ENCODE measurements around the gene MOGAT2.
"Not testable (repeated sequence)": the region's sequence is repeated elsewhere in the genome, so short reads cannot be mapped to it uniquely, and the experiment has no call there.

Gene MOGAT2

DNA sequence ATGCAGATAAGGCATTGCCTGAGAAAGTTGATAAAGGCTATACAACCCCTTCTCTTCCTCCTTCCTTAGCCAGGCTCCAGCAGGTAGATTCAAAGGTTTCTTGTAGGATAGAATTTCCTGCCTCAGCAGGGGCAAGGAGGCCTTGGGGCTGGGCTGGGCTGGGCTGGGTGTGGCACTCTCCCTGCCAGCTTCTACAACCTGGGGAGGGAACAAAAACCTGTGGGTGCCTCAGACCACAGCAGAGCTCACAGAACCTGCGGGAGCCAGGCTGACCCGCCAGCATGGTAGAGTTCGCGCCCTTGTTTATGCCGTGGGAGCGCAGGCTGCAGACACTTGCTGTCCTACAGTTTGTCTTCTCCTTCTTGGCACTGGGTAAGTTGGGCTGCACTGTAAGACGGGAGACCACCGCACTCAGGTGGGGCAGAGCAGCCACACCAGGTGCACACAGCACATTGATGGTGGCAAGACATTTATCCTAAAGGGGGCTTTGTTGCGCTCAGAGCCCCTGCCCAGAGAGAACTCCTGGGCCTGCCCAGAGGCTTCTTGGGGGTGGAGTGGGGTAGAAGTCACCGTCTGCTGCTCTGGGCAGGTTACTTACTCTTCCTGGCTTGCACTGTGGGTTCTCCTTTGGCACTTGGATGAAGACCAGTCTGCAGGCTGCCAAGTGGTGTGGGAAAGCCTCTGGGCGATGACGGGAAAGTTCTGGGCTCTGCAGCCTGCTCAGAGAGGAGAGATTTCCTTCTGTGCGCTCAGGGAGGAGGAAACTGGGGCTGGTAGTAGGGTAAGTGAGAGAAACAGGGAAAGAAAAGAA lies at the start of gene MOGAT2:
MOGAT2 (plus strand) TSS at position 231 of the 811 bp plus-strand sequence; CDS start at position 282, 51 bp downstream.
- DNase-seq: no peak

DNA sequence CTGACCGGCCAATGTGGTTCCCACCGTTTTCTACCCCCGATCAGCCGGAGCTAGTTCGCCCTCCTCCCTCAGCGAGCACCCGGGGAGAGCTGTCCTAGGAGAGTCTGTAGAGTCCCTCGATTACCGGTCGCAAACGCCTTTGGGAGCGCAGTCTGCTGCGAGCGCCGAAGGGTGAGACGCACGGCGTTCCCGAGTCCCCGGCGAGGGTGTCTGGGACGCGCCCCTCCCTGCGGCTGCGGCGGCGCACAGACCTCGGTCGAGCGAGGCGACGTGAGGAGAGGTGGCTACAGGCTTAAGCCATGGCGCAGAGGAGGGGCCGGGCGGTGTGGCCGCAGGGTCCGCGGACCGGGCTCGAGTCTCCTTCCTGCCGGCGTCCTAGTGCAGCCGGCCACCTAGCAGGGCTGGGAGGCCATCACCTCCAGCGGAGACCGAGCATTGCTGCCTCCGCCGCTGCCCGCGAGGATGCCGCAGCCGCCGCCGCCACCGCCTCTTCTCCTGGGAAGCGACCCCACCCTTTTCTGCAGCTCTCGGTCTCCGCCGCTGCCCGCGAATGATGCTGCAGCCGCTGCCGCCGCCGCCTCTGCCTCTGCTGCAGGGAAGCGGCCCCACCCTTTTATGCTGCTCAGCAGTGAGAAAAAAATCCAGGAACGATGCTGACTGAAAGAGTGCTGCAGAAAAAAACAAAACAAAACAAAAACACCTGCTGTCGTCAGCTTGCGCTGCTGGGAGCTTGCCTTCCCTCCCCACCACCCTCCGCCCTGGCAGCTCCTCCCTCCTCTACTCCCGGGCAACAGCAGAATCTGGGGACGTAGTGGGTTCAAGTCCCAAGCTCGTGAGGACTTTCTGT lies 49.0 kb upstream of the MOGAT2 start, which contains the start of gene MAP6:
MAP6 (minus strand) TSS at position 588 of the 847 bp plus-strand sequence. CDS start 669 bp downstream, outside the sequence.
- peak; percentile 72 for DNase-seq

DNA sequence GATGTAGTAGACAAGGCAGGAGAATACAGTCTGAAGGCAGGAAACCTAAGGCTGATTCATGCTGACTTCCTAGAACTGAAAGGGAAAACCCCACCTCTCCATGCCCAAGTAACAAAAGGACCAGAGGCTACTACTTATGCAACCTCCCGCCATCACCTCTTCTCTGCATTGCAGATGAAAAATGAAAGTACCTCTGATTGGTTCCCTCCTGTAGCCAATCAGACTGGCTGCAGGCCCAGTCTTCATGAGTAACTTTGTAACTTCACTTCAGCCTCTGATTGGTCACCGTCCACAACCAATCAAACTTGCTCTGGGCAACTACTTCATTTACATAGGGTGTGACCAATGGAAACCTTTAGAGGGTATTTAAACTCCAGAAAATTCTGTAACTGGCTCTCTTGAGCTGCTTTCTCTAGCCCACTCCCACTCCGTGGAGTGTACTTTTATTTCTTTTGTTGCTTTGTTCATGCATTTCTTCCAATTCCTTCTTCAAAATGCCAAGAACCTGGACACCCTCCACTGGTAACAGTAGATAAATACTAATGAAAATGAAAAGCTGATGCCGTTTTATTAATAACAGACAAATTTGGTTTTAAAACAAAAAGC lies 43.6 kb upstream of the MOGAT2 start:
- DNase-seq: no peak

DNA sequence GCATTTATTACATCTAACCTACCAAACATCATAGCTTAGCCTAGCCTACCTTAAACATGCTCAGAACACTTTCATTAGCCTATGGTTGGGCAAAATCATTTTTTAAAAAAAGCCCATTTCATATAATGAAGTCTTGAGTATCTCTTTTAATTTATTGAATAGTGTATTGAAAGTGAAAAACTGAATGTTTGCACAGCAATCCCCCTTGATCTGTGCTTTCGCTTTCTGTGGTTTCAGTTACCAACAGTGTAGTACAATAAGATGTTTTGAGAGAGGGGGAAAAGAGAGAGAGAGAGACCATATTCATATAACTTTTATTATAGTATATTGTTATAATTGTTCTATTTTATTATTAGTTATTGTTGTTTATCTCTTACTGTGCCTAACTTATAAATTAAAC lies 40.4 kb upstream of the MOGAT2 start:
- DNase-seq: no peak

DNA sequence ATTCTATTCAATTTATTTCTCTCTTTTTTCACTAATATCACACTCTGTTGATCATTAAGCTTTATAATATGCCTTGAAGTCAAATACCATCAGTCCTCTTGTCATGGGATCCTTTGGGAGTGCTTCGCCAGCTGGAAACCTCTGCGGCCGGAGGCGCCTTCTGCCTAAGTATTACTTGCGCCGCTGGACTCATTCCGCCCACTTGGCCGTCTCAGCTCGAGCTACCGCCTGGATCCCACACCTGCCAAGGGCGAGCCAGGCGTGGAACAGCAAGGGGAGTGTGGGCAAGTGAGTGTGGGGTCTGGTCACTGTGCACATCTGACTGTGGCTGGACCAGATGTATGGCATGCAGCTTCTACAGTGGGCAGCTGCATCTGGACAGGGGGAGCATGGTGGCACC lies 39.7 kb upstream of the MOGAT2 start:
- DNase-seq: no peak

DNA sequence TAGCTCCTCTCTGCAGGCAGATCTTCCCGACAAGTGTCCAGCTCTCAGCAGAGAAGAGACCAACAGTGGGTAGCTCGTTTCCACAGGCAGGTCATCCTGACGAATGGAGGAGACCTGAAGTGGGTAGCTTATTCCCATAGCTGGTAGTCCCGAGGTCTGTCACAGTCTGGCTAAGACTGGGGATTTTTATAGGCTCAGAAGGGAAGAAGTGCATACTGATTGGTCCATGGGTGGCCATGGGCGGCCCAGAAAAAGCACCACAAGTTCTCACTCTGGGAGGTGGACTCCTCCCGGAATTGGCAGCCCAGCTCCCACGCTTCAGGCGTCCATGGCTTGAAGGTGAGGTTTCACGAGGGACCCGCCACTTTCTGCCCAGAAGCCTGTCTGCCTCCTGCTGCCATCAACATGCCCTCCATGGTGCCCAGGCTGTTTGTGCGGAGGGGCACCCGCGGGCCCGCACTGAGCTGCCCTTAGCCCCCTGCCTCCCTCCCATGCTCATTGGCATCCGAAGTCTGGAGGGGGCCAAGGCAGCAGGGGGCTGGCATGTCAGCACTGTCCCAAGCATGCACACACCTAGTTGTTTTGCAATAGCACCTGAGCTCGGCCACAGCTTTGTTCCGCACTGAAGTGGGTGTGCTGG lies 38.9 kb upstream of the MOGAT2 start:
- no peak for DNase-seq

DNA sequence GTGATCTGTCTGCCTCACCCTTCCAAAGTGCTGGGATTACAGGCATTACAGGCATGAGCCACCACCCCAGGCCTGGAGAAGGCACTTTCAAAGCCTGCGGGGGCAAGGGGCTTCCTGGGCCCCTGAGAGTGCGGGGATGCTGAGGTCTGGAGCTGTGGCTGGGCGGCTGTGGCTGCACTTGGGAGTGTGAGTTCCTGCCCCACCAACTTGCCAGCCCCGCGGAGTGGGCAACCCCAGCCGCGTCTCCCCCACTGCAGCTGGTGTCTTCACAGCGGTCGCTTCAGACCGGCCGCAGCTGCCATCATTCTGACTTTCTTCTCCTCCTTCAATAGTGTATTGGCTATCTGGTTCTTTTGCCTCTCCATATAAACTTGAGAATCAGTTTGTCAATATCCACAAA lies 38.1 kb upstream of the MOGAT2 start:
- no peak for DNase-seq

DNA sequence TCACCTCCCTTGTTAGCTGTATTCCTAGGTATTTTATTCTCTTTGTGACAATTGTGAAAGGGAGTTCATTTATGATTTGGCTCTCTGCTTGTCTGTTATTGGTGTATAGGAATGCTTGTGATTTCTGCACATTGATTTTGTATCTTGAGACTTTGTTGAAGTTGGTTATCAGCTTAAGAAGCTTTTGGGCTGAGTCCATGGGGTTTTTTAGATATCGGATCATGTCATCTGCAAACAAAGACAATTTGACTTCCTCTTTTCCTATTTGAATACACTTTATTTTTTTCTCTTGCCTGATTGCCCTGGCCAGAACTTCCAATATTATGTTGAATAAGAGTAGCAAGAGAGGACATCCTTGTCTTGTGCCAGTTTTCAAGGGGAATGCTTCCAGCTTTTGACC lies 33.8 kb upstream of the MOGAT2 start:
- DNase-seq: not testable (repeated sequence)

DNA sequence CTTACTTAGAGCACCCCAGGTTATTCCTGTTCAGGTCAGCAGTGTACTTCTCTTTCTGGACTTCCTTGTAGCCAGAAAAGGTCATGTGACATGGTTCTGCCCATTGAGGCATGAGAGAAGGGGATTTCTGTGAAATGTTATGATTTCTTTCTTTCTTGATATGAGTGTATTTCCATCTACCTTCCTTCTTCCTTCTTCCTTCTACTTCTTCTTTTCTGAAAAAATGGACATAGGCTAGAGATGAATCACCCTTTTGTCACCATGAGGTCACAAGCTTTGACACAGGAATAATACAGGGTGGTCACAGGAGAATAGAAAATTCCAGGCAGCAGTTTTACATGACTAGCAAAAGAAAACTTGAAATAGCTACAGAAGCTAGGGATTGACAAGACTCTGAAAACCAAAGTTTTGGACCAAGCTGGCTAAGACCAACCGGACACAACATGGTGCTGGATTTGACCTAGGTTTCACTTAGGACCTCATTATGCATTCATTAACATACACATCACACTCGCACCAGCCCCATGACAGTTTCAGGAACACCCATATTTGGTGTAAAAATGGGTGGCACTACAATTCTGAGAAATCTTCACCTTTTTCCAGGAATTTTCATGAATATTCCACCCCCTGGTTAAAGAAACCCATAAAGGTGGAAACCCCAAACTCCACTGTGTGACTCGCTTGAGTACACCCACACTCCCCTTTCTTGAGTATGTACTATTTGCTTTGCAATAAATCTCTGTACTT lies 27.6 kb upstream of the MOGAT2 start:
- DNase-seq: no peak

DNA sequence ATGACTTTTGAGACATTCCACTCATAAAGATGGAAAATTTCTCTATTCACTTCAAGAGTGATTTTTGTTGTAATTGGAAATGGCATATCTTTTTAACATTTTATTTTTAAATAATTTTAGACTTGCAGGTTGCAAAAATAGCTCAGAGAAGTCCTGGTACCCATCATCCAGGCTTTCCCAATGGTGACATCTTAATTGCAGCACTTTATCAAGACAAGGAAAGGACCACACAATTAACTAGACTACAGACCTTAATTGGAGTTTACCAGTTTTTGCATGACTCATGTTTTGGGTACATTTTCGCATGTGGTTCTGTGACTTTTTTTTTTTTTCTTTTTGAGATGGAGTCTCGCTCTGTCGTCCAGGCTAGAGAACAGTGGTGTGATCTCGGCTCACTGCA lies 25.8 kb upstream of the MOGAT2 start:
- no peak for DNase-seq

DNA sequence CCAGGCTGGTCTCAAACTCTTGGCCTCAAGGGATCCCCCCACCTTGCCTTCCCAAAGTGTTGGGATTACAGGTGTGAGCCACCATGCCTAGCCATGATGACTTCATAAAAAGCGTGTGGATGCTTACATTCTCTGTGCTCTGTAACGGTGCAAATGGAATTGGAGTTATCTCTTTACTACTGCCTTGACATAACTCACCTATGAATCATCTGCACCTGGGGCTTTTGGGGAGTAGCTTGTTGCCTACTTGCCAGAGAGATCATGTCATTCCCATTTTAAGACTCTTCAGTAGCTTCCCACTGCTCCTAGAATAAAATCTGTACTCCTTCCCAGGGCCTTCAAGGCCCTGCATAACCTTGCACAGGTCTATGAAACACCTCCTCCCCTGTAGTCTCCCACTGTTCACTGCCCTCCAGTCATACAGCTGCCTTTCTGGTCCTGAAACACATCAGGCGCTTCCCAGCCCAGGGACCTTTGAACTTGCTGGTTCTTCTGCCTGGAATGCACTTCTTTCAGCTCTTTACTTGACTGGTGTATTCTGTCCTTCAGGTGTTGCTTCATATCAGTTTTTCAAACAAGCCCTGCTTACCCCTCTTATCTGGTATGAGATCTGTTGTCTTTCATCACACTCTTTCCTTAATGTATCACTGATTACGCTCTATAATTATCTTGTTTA lies 19.6 kb upstream of the MOGAT2 start:
- DNase-seq: no peak

DNA sequence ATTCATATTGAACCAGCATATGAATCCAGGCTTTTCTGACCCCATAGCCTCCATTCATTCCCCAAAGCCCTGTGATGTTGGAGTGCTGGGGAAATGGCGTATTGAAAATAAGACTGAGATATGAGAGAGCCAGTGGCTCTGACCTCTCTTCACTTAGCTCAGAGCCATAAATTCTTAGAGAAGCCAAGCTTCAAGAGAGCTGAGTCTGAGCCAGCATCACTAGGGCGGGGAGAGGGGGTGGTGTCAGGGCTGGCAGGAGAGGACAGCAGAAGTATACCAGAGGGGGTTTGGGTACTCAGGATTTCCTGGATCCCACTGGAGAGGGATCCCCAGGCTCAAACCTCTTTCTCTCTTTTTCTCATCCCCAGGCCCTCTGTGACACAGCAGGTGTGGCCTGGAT lies 16.7 kb upstream of the MOGAT2 start:
- no peak for DNase-seq

DNA sequence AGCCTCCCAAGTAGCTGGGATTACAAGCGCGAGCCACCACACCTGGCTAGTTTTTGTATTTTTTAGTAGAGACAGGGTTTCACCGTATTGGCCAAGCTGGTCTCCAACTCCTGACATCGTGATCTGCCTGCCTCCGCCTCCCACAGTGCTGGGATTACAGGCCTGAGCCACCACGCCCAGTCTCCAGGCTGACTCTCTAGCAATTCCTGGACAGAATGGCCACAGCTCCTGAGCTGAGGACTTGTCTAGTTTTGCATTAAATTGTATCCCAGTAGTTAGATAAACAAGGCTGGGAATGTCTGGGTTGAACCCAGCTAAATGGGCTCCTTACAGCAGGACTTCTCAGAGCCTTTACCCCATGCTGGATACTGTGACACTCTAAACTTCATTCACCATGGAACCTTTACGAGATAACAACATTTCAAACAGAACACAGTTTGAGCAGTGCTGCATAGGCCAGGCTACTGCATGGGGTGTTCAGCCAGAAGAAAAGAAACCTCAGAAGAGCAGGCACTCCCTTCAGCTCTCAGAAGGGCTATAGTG lies 13.9 kb upstream of the MOGAT2 start:
- DNase-seq: no peak

DNA sequence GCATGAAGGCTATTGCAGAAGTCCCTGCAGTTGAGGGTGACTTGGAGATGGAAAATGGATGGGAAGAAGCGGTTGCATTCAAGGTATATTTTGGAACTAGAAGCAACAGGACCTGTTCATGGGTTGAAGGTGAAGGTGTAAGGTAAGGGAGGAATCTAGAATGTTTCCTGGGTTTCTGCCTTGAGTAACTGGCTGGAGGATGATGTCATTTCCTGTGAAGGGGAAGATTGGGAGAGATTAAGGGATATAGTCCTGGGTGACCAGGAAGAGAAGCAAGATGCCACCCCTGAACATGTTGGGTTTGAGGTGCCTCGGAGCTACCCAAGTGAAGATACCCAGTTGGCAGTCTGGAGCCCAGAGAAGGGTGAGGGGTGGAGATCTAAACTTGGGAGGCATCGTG lies 12.1 kb upstream of the MOGAT2 start:
- no peak for DNase-seq

DNA sequence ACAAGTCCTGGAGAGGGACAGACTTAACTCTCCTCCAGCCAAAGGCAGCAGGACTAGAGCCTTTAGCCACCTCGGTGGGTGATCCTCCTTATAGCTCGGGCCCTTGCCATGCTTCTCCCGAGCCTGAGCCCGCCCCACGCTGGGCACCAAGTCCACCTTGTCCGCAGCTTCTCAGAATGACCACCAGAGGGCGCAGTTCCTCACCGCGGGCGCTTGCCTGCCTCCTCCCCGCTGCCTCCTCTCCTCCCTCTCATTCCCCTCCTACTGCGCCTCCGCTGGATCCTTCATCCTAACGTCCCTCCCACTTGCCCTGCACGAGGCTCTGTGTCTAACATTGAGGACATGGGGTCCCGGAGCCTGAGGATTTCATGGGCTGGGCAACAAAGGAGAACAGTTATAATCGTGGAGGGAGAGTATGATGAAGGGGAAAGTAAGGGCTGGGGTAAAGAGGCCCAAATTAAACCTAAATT lies 11.3 kb upstream of the MOGAT2 start:
- peak; percentile 76 for DNase-seq

DNA sequence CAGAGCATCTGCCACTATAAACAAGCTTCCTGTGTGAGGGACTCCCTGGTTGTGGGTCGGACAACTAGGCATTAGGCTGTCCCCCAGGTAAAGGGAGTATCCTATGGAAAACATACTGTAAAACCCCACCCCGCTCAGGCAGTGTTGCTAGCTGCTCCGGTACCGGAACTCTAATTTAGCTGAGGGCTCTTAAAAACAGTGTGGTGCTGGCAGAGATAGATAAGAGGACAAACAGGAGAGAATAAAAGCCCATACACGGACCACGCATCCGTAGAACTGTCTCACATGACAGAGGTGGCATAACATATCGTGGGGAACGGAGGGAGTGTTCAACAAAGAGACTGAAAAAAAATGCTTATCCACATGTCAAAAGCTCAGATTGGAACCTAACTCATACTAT lies 3.4 kb upstream of the MOGAT2 start:
- DNase-seq: peak; percentile 50

DNA sequence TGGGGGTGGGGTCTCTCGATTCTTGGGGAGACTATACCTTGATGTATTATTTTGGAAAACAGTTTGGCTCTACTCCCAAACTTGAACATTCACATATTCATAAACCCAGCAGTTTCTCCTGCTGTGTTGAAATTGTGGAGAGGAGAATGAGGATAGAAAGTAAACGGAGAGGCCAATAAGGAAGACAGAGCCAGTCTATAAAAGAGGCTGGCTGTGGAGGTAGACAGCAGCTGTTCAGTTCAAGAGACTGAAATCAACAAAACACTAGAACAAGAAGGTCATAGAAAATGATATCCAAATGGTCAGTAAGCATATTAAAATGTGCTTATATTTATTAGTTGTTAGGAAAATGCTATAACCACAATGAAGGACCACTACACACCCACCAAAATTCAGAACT lies 1.9 kb upstream of the MOGAT2 start:
- DNase-seq: no peak

DNA sequence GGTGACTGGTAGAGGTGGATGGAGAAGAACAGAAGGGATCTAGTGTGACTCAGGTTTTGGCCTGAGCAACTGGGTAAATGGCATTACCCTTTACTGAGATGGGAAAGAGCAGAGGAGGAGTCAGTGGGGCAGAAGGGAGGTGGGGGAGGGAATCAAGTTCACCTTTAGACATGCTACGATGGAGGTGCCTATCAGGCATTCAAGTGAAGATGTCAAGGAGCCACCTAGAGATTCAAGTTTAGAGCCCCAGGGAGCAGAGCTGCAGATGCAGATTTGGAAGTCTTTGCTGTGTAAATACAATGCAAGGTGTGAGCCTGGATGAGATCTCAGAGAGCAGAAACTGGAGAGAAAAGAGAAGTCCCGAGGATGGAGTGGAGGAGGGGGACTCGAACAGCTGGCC lies 979 bp upstream of the MOGAT2 start:
- no peak for DNase-seq

DNA sequence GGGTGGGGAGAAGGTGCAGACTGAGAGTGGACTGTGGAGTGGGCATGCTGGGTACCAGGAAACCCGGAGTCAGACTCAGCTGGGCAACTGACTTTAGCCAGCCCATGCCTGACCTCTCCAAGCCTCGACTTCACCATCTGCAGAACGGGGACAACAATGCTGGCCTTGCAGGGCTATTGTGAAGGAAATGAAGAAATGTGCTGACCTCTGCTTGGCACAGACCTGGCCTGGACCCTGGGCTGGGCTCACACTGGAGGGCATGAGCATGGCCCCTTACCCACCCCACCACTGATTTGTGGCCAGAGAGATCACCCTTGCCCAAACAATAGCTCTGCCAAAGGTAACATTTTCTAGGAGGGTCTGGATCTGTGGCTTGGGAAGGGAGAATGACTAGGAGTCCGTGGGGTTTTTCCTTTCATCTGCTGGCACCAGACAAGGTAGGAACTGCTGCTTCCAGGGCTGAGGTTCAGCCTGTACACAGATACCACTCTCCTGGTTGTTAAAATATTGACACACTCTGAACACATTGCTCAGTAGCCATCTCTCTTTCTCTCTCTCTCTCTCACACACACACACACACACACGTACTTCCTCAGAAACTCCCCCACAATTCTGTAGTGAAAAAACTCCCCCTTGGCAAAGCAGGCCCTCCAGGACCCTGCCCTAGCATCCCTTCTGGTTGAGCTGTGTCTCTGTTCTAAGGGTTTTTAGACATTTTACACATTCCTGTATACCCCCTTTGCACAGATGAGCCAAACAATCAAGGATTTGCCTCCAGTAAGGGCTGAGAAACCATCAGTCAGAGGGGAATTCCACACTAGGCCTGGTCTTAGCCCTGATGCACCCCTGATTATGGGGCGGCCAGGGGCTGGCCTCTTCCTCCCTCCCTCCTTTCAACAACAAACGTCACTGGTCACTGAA lies 1.0 kb downstream of the MOGAT2 start:
- DNase-seq: no peak

Measured in DMS153 (cell line).